T-helper 2 cell (primary cell): ENCODE results near the gene CLEC4M.
"Not testable (repeated sequence)": the region's sequence is repeated elsewhere in the genome, so short reads cannot be mapped to it uniquely, and the experiment has no call there.

Experiments used
- DNase-seq, 5 experiments: peaks; one replicate each; pipeline versions ENCODE4 v3.0.0 to v3.0.0-alpha.2; 2012 to 2022

CLEC4M gene

DNA sequence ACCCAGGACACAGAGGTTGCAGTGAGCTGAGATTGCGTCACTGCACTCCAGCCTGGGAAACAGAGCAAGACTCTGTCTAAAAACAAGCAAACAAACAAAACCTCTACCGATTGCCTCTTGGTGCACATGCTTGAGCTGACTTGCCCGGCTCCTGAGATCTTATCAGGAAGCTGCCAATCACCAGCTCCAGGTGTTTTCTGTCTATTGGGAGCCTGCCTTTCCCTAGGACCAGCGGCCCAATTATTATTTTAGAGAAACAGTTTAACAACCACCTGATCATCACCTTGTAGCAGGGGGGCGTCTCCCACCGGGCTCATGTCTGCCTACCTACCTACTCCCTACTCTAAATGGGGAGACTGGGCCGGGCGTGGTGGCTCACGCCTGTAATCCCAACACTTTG is 10.8 kb downstream of the CLEC4M start:
- DNase-seq, result no peak

DNA sequence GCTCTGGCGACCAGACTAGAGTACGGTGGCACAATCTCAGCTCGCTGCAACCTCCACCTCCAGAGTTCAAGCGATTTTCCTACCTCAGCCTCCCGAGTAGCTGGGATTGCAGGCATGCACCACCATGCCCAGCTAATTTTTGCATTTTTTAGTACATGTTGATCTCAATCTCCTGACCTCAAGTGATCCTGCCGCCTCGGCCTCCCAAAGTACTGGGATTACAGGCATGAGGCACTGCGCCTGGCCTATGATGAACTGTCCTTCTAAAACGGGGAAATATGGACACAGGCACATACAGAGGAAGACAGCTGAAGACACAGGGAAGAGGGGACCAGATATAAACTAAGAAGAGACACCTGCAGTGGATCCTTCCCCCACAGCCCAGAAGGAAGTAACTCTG is 12.7 kb downstream of the CLEC4M start:
- DNase-seq, result no peak

DNA sequence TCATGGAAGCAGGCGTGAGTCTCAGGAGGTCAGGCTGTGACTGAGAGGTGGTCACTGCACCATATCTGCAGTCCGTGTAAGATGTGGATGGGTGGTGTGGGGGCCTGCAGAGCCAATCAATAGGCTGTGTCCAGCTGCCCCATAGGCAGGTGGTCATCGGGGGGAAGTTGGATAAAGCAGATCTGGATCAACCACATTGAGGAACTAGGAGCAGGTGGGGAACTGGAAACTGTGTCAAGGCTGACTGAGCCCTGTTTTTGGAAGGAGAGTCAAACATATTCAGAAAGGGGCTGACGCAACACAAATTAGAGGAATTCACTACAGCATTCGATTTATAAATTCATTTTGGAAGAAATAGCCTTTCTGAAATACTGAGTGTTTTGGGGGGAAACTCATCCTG is 15.0 kb downstream of the CLEC4M start:
- DNase-seq, result no peak

DNA sequence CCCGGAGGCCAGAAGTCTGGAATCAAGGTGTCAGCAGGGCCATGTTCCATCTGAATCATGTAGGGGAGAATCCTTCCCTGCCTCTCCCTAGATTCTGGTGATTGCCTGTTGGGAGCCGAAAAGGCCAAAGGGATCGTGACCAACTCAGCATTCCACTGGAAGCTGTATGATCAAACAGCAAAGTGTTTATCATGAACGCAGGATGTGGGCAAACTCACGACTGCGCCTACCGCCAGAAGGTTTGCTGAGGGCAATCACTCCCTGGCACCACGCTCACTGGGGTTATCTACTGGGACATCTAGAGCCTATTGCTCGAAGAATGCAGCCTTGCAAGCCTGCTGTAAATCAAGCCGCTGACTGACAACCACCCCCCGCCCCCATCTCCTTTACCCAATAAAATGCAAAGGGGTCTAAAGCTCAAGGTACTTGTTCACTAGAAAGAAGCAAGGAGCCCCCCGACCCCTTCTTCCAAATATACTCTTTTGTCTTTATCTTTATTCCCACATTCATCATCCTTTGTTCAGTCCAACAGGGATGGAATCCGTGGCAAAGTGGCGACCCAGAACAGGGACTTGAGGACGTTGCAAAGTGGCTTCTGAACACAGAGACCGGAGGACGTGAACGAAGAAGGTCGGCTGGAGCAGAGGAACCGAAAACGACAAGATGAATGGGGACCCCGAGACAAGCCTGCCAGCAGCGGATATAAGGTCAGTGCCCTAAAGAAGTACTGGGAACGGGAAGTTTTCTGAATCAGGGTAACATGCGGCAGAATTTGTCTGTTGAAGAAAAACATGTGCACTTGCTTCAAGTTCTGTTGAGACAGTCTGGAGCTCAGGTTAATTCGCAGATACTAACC is 16.8 kb downstream of the CLEC4M start:
- peak in 1 of 5 experiments; percentile 55 for DNase-seq

DNA sequence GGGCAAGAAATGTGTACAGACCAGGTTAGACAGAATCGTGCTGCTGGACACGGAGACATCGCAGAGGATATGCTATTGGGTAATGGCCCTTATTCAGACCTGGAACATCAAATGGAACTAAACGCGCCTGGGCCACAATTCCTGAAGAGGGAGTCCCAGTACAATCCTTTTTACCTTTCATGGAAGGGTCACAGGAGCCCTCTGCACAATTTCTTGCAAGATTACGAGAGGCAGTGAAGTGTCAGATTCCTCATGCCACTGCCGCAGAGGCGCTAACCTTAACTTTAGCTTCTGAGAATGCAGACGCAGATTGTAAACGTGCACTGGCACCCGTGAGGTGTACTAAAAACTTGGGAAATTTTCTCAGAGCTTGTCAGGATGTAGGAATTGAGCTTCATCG is 18.1 kb downstream of the CLEC4M start:
- DNase-seq, result no peak

DNA sequence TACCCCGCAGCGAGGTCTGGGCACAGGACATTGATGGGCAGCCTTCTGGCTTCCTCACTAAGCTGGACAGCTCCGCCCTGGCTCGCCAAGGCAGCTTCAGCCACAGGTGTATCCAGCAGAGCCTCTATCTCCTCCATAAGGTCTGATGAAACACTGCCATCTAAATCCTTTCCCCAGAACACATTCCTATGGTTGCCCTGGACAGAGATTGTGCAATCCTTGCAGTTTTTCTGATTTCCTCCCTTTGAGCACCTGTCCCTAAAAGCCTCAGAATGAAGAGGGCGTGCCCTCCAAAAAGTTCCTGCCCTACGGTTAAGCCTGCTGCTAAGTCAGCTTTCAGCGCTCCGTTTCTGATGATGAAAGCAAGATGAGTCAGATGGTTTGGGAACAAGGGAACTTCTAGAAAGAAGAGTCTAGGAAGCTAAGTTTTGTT is 21.0 kb downstream of the CLEC4M start:
- no peak for DNase-seq

DNA sequence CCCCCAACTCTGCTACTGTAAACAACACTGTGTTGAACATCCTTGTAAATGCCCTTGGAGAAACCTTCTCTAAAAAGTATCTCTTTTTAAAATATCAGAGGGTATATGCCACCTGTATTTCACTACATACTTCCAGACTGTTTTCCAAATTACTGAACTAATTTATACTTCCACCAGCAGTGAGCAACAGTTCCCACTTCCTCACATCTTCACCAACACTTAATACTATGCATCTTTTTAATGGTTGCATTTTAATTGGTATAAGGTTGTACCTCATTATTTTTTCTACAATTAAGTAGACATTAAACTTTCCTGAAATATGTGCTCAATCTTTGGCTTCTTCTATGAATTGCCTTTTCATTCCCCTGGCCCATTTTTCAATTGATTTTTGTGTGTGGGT is 21.8 kb downstream of the CLEC4M start:
- no peak for DNase-seq

DNA sequence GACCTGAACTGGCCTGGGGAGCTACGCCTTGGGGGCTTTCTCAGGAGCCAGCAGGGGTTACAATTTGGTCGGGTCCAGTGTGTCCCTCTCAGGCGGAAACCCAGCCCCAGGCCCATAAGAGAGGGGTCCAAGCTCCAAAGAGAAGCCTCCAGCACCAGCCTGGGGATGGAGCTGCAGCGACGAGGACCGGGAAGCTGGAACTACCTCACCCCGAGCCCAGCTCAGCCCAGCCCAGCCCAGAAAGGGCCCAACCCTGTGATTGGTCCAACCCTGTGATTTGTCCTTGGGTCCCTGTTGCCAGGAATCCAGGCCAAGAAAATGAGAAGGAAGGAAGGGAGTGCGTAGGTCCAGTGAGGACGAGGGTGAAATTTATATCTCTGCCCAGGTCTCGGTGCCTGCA is 24.1 kb downstream of the CLEC4M start:
- DNase-seq, result no peak

DNA sequence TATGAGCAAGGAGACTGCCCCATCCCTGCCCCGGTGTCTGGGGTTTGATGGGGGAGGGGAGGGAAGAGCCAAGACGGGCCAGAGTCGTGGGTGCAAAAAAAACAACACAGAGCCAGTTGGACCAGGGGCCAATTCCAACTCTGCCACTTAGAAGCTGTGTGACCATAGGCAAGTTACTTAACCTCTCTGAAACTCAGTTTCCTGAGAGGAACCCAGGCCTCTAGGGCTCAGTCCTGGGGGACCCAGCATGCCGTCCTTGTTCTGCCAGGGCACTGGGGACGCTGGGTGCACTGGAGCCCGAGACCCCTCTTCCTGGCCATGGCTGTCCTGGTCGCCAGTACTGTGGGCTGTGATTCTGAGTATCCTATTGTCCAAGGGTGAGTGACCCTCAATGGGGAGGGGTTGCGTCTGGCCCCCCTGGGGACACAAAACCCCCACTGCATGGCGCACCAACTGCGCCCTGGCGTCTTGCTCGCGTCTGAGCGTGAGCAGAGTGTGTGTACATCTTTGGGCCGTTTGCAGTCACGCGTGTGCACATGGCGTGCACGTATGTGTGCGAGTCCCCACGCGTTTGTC is 24.6 kb downstream of the CLEC4M start:
- no peak for DNase-seq

DNA sequence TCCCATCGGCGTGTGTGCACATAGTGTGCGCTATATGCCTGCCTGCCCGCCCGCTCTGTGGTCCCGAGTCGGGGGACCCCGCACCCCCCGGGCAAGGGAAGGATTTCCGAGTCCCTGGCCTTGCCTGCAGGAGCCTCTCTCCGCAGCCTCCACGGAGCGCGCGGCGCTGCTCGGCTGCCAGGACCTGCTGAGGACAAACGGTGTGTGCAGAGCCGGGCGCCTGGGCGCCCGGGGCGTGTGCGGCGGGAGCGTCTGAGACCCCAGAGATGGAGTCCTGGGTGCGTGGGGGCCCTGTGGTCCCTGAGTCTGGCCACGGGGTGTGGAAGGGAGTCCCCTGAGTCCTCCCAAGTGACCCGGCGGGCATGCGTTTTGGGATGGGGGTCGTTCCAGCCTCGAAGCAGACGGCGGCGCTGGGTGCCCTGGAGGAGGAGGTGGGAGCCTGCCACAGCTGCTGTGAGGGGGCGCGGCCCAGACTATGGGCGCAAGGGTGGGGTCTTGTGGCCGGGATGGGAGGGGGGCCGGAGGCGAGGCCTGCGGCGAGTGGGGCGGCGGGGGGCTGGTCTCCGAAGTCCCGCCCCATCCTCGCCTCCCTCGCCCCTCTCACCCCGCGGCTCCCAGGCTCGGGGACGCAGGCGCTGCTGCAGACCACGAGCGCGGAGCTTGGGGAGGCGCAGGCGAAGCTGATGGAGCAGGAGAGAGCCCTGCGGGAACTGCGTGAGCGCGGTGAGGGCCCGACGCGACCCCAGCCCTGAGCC is 25.3 kb downstream of the CLEC4M start:
- no peak for DNase-seq

DNA sequence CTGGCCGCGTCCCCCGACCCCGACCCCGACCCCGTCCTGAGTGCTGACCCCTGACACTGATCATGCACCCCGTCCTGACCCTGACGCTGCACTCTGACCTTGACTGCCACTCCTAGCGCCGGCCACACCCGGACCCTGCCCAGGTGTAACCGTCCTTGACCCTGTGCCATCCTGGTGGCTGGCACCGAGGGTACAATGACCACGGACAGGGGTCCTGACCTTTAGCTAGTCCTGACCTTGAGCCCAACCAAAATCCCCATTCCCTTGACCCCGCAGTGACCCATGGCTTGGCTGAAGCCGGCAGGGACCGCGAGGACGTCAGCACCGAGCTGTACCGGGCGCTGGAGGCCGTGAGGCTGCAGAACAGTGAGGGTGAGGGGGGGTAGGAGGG is 25.9 kb downstream of the CLEC4M start:
- no peak for DNase-seq

DNA sequence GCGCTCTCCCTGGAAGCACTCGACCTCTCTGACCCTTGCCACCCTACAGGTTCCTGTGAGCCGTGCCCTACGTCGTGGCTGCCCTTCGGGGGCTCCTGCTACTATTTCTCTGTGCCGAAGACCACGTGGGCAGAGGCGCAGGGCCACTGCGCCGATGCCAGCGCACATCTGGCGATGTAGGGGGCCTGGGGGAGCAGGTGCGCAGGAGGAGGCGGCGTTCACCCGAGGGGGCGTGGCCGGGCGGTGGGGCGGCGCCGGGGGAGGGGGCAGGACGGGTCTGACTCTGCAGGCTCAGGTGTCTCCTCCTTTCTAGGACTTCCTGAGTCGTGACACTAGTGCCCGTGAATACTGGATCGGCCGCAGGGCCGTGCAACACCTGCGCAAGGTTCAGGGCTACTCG is 26.4 kb downstream of the CLEC4M start:
- peak in 1 of 5 experiments; percentile 37 for DNase-seq

DNA sequence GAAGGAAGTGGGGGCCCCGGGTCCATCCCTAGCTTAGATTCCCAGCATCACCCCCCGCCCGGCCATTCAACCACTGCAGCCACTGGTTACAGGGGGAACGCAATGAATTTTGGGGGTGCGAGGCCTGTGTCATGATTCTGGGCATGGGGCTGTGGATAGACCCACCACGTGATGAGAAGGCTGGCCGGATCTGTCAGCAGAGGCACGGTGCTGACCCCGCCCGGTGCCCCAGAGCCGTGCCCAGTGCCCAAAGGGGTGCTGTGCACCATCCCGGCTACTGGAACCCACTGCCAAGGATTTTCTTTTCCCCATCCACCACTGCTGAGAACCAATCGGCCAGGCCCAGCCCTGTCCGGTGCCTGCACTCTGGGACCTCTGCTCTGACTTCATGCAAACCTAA is 27.4 kb downstream of the CLEC4M start:
- no peak for DNase-seq

DNA sequence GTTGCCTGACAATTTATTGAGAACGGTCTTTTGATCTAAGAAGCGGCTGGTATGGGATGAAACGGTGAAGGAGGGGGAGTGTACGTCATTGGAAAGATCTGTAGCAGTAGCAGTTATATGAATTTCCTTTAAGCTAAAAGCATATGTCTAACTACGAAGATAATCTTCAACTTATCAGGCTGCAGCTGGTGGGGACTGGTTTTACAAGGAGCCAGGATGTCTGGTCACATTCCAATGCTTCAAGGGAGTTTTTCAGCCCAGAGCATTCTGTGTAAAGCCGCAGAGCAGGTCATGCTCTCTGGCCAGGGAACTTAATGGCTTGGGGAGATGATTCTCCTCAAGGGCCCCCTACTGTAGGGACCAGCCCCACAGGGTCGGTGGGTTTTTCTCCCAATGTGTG is 29.2 kb downstream of the CLEC4M start:
- no peak for DNase-seq

DNA sequence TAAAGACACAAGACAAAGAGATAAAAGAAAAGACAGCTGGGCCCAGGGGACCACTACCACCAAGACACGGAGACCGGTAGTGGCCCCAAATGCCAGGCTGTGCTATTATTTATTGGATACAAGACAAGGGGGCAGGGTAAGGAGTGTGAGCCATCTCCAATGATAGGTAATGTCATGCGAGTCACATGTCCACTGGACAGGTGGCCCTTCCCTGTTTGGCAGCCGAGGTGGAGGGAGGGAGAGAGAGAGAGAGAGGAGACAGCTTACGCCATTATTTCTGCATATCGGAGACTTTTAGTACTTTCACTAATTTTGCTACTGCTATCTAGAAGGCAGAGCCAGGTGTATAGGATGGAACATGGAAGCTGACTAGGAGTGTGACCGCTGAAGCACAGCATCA is 29.7 kb downstream of the CLEC4M start:
- not testable (repeated sequence) for DNase-seq

DNA sequence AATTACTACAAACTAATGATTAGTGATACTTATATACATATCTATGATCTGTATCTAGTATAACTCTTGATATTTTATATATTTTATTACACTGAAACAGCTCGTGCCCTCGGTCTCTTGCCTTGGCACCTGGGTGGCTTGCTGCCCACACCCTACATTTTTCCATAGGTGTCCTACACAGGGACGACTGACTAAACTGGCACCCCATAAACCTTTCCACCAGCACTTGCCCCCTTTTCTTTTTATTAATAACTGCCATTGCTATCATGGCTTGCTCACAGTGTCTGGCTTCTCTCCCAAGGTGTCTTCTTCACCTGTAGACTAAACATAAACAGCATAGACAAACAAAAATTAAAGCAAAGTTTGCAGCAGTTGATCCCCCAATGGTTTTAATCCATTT is 30.4 kb downstream of the CLEC4M start:
- DNase-seq, result no peak

DNA sequence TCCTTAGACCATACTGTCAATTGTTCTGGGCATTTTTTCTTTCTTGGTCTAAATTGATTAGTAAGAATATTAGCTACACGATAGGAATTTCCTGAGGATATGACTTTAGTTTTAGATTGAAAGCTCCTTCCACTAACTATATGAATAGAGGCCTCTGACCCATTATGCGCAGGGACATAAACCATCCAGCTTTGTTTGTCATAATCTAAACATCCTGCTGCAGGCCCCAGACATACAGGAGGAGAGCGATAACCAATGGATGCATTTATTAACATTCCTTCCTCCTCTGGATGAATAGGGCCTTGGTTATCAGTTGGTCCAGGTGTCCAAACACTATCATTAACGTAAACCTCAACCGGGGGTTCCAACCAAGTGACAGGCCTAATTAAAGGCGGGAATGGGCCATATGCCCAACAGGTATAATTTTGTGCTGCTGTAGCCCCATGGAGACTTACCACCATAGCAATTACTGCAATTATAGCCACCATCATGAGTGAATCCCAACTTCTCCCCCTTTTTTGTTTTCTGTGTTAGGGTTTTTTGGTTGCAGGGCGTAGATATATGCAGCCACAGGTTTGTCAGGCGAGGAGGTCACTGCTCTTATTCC is 32.6 kb downstream of the CLEC4M start:
- no peak for DNase-seq

DNA sequence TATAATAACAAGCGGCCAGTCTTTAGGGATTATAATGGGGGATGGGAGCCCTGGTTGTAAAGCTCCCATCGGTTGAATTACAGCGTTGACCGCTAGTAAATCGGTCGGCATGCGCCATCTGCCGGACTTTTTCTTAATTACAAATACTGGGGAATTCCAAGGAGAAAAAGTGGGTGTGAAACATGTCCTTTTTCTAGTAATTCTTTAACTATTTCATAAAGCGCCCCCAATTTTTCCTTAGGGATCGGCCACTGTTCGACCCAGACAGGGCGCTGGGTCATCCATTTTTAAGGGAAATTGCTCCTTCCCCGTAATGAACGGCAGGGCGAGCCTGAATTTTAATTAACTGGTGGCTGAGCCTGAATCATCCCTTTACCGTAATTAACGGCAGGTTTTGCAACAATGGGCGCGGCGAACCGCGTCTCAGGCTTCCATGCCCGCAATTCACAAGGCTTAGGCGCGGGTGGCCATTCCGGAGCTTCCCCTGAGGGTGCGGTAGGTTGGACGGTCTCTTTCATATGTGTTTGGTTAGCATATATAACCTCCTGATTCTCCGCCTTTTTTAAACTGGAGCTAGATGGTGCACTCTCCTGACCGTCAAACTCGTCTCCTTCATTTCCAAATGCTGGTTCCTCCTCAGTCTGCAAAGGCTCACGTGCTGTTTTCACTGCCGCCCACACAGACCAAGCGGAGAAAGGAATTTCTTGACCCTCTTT is 36.8 kb downstream of the CLEC4M start:
- DNase-seq, result peak in 4 of 5 experiments; percentile 16 to 46 (median 35)

DNA sequence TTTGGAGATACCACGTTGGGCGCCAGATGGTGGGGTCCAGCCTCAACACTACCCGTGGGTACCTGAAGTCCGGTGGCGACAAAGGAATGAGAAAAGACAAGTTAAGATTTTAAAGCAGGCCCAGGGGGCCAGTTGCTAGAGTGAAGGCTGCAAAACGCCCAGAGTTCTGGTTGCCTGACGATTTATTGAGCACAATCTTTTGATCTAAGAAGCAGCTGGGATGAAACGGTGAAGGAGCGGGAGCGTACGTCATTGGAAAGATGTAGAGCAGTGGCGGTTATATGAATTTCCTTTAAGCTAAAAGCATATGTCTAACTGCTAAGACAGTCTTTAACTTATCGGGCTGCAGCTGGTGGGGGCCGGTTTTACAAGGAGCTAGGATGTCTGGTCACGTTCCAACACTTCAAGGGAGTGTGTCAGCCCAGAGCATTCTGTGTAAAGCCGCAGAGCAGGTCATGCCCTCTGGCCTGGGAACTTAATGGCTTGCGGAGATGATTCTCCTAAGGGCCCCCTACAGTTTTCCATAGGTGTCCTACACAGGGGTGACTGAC is 38.1 kb downstream of the CLEC4M start:
- DNase-seq, result no peak

DNA sequence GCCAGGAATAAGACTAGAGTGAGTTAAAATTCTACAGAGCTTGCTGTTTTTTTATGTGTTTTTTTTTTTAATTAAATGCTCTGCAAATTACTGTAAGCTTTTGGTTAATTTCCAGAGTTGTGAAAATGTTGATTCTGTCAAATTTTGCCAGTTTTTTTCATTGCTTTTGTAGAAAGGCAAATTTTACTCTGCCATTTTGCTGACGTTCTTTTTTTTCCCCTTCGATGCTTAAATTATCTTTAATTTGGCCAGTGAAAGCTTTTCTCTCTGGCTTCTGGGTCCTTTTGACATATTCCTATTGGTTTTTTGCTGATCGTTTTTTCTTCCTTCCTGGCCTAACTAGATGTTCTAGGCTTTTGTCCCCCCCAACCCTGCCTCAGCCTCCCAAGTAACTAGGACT is 43.2 kb downstream of the CLEC4M start:
- DNase-seq, result no peak

DNA sequence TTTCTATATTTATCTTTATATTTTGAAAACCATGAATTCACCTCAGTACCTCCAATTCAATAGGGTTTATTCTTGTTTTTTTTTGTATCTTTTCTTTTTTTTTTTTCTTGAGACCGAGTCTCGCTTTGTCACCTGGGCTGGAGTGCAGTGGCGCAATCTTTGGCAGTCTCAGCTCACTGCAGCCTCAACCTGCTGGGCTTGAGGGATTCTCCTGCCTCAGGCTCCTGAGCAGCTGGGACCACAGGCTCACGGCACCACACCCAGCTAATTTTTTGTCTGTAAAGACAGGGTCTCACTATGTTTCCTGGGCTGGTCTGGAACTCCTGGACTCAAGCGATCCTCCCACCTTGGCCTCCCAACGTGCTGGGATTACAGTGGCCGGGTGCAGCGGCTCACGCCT is 43.8 kb downstream of the CLEC4M start:
- DNase-seq, result no peak

DNA sequence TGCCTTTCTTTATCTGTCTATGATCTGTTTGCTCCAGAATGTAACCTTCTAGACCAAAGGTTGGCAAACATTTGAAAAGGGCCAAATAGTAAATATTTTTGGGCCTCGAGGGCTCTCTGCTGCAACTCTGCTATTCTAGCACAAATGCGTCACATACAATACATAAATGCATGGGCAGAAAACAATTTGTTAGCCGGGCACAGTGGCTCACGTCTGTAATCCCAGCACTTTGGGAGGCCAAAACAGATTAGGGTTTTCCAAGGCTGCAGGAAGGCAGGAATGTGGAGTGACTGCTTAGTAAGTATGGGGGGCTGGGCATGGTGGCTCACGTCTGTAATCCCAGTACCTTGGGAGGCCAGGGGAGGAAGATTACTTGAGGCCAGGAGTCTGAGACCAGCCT is 45.1 kb downstream of the CLEC4M start:
- no peak for DNase-seq
